Mesenteric fat pad (tissue), 1 donor: ENCODE data around the gene KCNN3. TPM values are rescaled to one million over a fixed set of nuclear protein-coding genes. Genes with fewer than 3 reads are reported as not detected.

Source experiments
- DNase-seq: peaks from one replicate; pipeline ENCODE4 v3.0.0-alpha.2; 2020; ENCODE audit warnings: low spot score
- total RNA-seq: library from RNA; stranded (reverse); fragmentation: NEBNext Ultra II Directional; extraction: Animal tissue kit (Norgen Biotek cat#: 25700); gene quantifications from one replicate; pipeline ENCODE4 v1.2.1, GENCODE V29; 2021
- donor health status: DM: yes; HTN: yes; CAD: no.

Gene KCNN3
- total RNA-seq, 1 donor from 2014 or later, result 0.96 TPM

DNA sequence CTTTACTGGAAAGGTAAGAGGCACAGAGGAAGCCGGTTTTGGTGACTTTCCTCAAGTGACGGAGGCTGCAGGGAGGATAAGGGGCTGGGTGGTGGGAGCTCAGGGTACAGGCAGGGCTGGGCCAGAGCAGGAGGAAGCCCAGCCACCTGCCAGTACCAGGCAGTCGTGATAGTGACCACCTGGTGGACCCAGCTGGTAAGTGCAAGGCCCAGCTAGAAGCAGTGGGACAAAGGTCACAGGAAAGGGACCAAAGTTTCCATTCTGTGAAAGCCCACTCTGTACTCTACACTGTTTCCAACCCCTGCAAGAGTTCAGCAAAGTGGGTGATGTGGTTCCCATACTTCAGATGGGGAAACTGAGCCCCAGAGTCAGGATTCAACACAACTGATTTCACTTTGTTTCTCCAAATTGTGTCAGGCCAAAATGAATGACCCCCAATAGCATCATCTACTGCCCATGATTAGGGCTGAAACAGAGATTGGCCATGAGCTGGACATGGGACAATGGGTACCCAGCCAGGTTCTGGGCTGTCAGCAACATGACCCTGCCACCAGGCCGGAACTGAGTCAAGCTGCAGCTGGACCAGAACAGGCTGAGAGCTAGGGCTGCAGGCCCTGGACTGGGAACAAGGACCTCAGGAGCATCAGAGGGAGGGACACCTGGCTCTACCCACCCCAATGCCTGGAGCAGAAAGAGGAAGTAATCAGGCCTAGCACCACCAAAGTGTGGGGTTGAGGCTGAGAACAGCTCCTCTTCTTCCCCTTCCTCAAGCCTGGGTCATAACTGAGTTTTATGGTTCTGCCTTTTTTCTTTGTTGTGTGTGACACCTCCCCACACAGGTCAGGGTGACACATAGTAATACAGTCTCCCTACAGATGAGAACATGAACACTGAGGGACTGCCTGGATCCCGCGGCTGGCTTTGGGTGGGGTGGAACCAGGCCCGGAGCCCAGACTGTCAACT, 50.2 kb downstream of the KCNN3 start:
- DNase-seq, result no peak

DNA sequence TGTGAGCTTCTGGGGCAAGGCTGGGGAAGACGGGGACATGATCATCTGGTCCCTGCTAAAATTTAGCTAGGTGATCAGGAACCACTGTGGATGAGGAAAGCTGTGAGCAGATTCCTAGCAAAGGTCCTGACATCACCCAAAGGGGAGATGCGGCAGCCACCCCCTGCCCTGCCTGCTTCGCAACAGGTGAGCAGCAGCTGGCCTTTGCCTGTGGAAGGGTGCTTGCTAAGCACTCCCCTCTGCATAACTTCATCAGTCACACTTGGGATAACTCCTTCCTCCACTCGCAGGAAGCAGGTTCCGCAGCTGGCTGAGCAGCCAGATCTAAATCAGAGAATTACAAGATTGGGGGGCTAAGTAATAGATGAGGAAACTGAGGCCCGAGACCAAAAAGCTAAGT, 51.2 kb downstream of the KCNN3 start:
- no peak for DNase-seq

DNA sequence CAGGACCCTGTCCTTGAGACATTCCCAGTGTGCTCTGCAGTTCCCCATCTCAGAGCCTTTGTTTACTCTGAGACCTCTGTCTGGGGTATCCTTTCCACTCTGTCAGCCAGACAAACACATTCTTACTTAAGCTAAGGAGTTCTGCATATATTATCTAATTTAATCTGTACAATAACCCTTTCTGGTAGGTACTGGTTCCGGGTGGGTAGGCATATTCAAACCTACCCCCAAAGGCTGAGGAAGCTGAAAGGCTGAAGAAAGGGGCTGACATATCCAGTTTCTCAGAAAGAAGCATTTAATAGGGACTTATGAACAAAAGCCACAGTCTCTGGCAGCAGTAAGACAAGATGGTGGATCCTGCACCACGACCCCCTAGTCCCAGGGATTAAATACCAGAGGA, 53.1 kb downstream of the KCNN3 start:
- DNase-seq, result no peak

DNA sequence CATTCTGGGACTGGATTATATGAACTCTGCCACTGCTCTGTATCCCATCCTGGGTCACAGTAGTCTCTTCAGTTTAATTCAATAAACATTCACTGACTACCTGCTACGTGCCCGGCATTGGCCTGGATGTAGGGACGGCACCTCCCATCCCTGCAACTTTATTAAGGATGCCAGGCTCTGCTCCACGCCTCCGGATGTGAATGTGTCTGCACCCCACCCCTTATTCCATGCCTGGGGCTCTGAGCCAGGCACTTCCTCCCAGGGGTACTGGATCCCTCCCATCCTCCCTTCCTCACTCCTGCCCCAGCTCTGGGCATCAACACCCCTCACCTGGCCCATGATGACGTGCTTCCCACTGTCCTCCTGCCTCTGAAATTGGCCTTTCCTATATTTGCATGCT, 53.7 kb downstream of the KCNN3 start:
- DNase-seq, result no peak

- DNase-seq, result no peak
These were observed 56.1 kb downstream of the KCNN3 start for GRCh38 chr1:154813846-154814505.

- no peak for DNase-seq
These were observed 56.7 kb downstream of the KCNN3 start for GRCh38 chr1:154813300-154813816.

- DNase-seq, result no peak
These were observed 57.2 kb downstream of the KCNN3 start for GRCh38 chr1:154812877-154813276.

GRCh38 chr1:154810571-154810970, 59.5 kb downstream of the KCNN3 start:
- no peak for DNase-seq

- no peak for DNase-seq
These were observed 60.4 kb downstream of the KCNN3 start for GRCh38 chr1:154809436-154810413.

DNA sequence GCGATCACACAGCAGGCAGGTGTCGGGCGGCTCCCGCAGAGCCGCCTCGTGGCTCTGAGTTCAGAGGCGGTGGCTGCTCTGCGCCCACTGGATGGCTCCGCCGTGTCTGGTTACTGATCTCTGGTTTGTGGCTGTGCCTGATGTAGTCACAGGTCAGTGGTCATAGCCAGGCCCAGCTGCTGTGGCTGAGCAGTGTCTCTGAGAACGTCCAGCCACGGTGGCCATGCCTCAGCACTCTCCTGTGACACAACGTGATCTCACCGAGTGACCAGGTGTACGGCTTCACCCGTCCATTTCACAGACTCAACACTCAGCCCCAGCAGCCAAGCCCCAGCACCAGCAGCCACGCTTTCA, 61.2 kb downstream of the KCNN3 start:
- no peak for DNase-seq

DNA sequence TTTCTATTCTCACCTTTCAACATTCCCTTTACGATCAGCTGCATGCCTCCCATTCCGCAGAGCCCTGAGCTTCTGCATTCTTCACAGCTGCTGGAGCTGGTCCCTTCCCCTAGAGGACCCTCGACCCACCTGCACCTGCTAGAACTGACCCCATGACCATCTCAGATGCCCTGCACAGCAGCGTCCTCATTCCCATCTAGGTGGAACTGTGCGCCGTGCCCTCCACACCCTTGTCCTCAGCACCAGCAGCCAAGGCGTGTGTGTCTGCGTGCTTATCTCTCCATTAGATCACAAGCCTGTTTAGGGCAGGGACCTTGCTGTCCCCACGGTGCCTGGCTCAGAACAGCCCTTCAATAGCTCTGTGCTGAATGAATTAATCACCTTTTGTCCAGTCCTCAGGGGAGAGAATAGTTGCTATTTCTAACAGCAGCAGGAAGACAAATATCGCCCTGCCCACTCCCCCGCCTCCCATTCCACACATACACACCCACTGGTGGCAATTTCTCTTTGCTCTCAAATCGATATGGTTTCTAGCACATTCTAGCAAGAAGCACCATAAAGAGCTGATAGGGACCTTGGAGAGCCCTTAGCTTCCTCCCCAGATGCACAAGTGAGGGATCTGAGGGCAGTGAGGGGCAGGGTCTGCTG, 61.7 kb downstream of the KCNN3 start:
- no peak for DNase-seq

DNA sequence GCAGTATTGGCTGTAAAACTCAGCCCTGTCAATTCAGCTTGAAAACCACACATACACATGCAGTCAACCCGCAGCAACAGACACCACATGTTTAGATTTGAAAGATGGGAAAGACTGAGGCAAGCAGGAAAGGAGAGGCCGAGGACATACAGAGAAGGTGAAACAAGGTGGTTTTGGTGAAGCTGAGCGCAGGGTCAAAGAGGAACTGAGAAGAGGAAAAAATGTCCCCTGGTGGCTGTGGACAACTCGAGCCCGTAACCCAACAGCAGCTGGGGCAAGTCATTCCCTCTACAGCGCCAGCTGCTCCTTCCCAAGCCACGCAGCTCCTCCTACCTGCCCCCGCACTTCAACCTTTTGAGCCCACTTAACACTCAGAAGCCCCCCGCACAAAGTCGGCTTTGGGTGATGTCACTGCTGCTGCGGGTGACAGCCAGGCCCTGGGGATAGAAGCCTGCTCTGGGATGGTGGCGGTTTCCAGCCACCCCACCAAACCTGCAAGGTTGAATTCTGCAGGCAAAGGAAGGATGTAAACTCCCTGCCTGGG, 63.0 kb downstream of the KCNN3 start:
- DNase-seq, result no peak

GRCh38 chr1:154806333-154806732, 63.7 kb downstream of the KCNN3 start:
- no peak for DNase-seq

- no peak for DNase-seq
These were observed 66.8 kb downstream of the KCNN3 start for GRCh38 chr1:154802982-154803920.

- no peak for DNase-seq
These were observed 67.6 kb downstream of the KCNN3 start for GRCh38 chr1:154802336-154802969.

DNA sequence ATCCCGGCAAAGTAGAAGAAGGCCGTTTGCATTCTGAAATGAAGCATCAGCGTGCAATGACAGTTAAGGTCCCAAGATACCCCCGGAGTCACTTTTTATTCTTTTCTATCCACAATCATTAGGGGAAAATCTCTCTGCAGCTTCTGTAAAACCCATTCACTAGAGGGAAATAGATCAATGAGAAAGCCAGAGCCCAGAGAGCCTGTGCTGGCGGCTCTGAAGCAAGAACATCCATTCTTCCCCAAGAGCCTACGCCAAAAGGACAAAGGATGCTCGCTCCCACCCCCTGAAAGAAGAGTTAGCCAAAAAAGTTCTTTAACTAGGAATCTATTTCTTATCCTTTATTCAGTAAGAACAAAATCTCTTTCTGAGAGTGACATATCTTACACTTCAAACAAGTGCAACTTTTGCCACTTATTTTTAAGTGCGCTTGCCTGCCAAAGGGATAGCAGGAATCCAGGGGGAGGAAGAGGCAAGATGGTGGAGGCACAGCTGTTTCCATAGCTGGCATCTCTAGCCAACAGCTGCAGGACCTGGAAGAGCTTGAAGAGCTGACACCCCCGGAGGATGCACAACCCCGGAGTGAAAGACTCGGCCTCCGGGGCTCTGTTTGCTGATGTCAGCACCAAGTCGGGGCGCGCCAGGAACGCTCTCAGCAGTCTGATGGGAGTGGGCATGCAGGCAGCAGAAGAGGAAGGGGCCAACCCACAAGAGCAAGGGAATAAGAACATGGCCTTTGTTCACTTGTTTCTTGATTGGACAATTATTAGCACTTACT, 68.7 kb downstream of the KCNN3 start:
- DNase-seq, result no peak

- no peak for DNase-seq
These were observed 70.9 kb downstream of the KCNN3 start for GRCh38 chr1:154799188-154799587.

DNA sequence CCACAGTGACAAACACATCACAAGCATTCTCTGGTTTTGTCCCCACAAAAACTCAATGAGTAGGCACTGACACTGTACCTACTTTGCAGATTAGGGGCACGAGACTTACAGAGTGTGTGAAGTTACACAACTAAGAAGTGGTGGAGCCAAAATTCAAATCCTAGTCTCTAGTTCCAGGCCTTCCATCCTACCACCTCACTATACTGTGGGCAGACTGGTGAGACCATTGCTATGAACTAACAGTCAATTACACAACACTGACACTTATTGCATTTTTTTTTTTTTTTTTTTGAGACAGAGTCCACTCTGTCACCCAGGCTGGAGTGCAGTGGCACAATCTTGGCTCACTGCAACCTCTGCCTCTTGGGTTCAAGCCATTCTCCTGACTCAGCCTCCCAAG, 71.4 kb downstream of the KCNN3 start:
- DNase-seq, result no peak
